Fibroblast of lung (primary cell): ENCODE results near the gene PTPRE.

Experiments
- CTCF ChIP-seq, 2 donors: IDR thresholded peaks in 1 of 2; conservative IDR thresholded peaks in 1 of 2; 1 replicate in 1 of 2; 2 replicates in 1 of 2; pipeline ENCODE4 v1.5.1; 2011 to 2012; ENCODE audit warnings: low read length in 2 of 2, control low read depth in 1 of 2, inconsistent platforms in 1 of 2, low read depth in 1 of 2, mild to moderate bottlenecking in 1 of 2
- EZH2 ChIP-seq: IDR thresholded peaks from 2 replicates; pipeline ENCODE4 v1.5.1; 2012; ENCODE audit warnings: low read length, control low read depth, mild to moderate bottlenecking; ENCODE audit errors: missing control alignments

DNA sequence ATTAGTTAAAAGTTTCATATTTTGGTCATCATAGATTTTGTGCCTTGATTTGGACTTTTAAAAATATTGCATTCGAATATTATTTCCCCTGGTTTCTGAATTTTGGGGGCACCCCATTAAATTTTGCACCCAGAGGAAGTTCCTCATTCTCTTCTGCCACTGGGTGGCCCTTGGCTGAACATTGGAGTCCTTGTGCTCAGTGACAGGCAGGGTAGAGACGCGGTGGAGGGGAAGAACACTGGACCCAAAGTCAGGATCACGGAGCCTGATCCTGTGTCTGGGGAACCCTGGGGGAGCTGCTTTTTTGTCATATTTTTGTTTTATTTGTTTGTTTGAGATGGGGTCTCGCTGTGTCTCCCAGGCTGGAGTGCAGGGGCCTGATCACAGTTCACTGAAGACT, 144.6 kb downstream of the PTPRE start:
- no peak for TF ChIP-seq CTCF (conservative IDR thresholded peaks at IDR 0.05 in 1 of 2, IDR thresholded peaks at IDR 0.05 in 1 of 2; ENCODE audit: low read depth in 1 of 2, low read length in 2 of 2)
- no peak for TF ChIP-seq EZH2
